ENCODE results near the gene CCDC85C. TPM values are rescaled to one million over a fixed set of nuclear protein-coding genes. Genes with fewer than 3 reads are reported as not detected.
A peak's percentile ranks its signal among the peaks of the same experiment; 100 is the strongest.

CCDC85C gene
- total and polyA plus RNA-seq, 2 of the 8 experiments (the other 6 are each of a cell fraction or from before 2014, with no cell fraction given), result 16.8 to 35.8 TPM

- H3K27ac ChIP-seq (ENCODE audit: low read depth, low read length), result no peak overlapping the region
- H2AFZ ChIP-seq (ENCODE audit: low read length), result no peak overlapping the region
- no peak overlapping the region for H3K4ac ChIP-seq (replicated peaks; ENCODE audit: insufficient read length, low read depth, low read length)
- no peak overlapping the region for H3K9ac ChIP-seq (replicated peaks in 1 of 4; ENCODE audit: extremely low read depth in 1 of 4, low read depth in 3 of 4, low read length in 3 of 4)
- peaks cover 26% of the 10 kb centered on the region for H3K79me1 ChIP-seq (ENCODE audit: low read depth, low read length)
- ChIA-PET CTCF (ENCODE audit: partially characterized antibody) (interaction anchor here (0.8 to 2.0 kb wide), 8 partner anchors 9 to 181 kb away, joined by 3 to 5 read pairs (median 3); no protein-coding TSS in a partner anchor), POLR2A (ENCODE audit: partially characterized antibody) (interaction anchor here (0.9 to 1.1 kb wide), 2 partner anchors 55 to 68 kb away, joined by 3 read pairs; partner anchors contain the start of genes CCDC85C, CCNK and SETD3)
- no peak overlapping the region for H2BK15ac ChIP-seq (ENCODE audit: low read length)
- H2BK120ac ChIP-seq (replicated peaks; ENCODE audit: low read depth, low read length), result no peak overlapping the region
- H3K56ac ChIP-seq (replicated peaks; ENCODE audit: insufficient read length, low read depth, low read length), result no peak overlapping the region
- 0 out of 2 replicates have a peak overlapping the region, but pooled peaks have one; percentile 1 for H4K8ac ChIP-seq (ENCODE audit: extremely low read depth, insufficient read depth, low read length)
- FAIRE-seq, result no peak
- H3K27me3 ChIP-seq (replicated peaks in 1 of 4; ENCODE audit: control insufficient read depth in 3 of 4, extremely low read depth in 1 of 4, insufficient read depth in 3 of 4, low read length in 3 of 4), result no peaks in the 10 kb centered on the region
- 0 out of 2 replicates have a peak overlapping the region, but pooled peaks have one; percentile 40 for H2AK5ac ChIP-seq (ENCODE audit: low read depth, low read length)
- WGBS, 2 experiments (ENCODE audit: extremely low coverage in 1 of 2, insufficient coverage in 1 of 2, insufficient read length in 1 of 2, insufficient replicate concordance in 2 of 2, low coverage in 1 of 2, low lambda C conversion rate in 2 of 2, missing lambda C conversion rate in 1 of 2), result 86% methylated on average over 10 of the region's 10 CpGs; no CpG with 5 or more reads in 1 of the 2 experiments
- no peak overlapping the region for H3K14ac ChIP-seq (ENCODE audit: insufficient read length)
- H3K79me2 ChIP-seq (ENCODE audit: control insufficient read depth in 1 of 2, insufficient read depth in 2 of 2, low read length in 2 of 2), result peaks cover 0 to 58% of the 10 kb centered on the region in 2 experiments; a peak in 2 of 4 replicates
- no peak overlapping the region for H3K23ac ChIP-seq (ENCODE audit: insufficient read length)
- no peak for DNase-seq (ENCODE audit: low read depth in 1 of 2, low spot score in 2 of 2)
- 0 out of 2 replicates have a peak overlapping the region, but pooled peaks have one; percentile 30 for H2BK5ac ChIP-seq (ENCODE audit: low read depth, low read length)
- no peak overlapping the region for H3K4me3 ChIP-seq (ENCODE audit: extremely low read depth in 1 of 4, insufficient read depth in 2 of 4, low read depth in 3 of 4, low read length in 4 of 4)
- H3K4me1 ChIP-seq (replicated peaks in 1 of 4; ENCODE audit: control insufficient read depth in 3 of 4, insufficient read depth in 4 of 4, low read length in 3 of 4), result peaks cover 8 to 21% (median 13%) of the 10 kb centered on the region in 4 experiments; a peak in 6 of 7 replicates
- H3K23me2 ChIP-seq (ENCODE audit: low read depth, low read length), result peaks cover 2% of the 10 kb centered on the region; the same call in 1 of the 2 replicates
- no peak overlapping the region for H4K91ac ChIP-seq (replicated peaks; ENCODE audit: insufficient read length, low read length)
- H3K4me2 ChIP-seq (ENCODE audit: insufficient read depth in 1 of 2, low read depth in 2 of 2, low read length in 2 of 2), result no peak overlapping the region
- H4K20me1 ChIP-seq (replicated peaks in 1 of 2; ENCODE audit: control insufficient read depth in 1 of 2, insufficient read depth in 2 of 2, low read length in 2 of 2), result peaks cover 3 to 15% of the 10 kb centered on the region in 2 experiments
- no peaks in the 10 kb centered on the region for H3K9me3 ChIP-seq (ENCODE audit: insufficient read depth in 2 of 2, low read depth in 1 of 2, low read length in 1 of 2)
- no peak overlapping the region for H4K5ac ChIP-seq (ENCODE audit: insufficient read length, low read depth, low read length)
- H3K36me3 ChIP-seq (ENCODE audit: control insufficient read depth in 2 of 4, insufficient read depth in 4 of 4, low read length in 3 of 4), result no peaks in the 10 kb centered on the region
- H2BK12ac ChIP-seq (ENCODE audit: low read depth, low read length), result 0 out of 2 replicates have a peak overlapping the region, but pooled peaks have one; percentile 19
- TF ChIP-seq SP2 (IDR thresholded peaks at IDR 0.05; ENCODE audit: low read length) (no peak), CHD1 (IDR thresholded peaks at IDR 0.05; ENCODE audit: low read depth, low read length) (no peak), RXRA (IDR thresholded peaks at IDR 0.05; ENCODE audit: insufficient read depth, low read depth, low read length) (no peak), E2F6 (IDR thresholded peaks at IDR 0.05) (no peak), KDM5A (IDR thresholded peaks at IDR 0.05; ENCODE audit: low read length) (no peak), GABPA (IDR thresholded peaks at IDR 0.05; ENCODE audit: borderline replicate concordance, insufficient read depth, low read length) (no peak), RNF2 (IDR thresholded peaks at IDR 0.05; ENCODE audit: borderline replicate concordance, low read depth, low read length, missing control alignments, poor library complexity, severe bottlenecking) (no peak), TCF12 (IDR thresholded peaks at IDR 0.05; ENCODE audit: low read depth, low read length) (no peak), JUND (IDR thresholded peaks at IDR 0.05; ENCODE audit: low read length) (no peak), PHF8 (conservative IDR thresholded peaks at IDR 0.05; ENCODE audit: low read depth, low read length) (no peak), SP4 (IDR thresholded peaks at IDR 0.05; ENCODE audit: low read length) (no peak)
- H2BK20ac ChIP-seq (ENCODE audit: low read length), result no peak overlapping the region
- no peak overlapping the region for H3K18ac ChIP-seq (ENCODE audit: extremely low read depth, low read length)
Observed at GRCh38 chr14:99548871-99549515, 55.0 kb downstream of the CCDC85C start.

Measured in H1 (cell line).